Hepatocyte (in vitro differentiated cells): ENCODE results near the gene D2HGDH. TPM values are rescaled to one million over a fixed set of nuclear protein-coding genes. Genes with fewer than 3 reads are reported as not detected.

Experiments
- DNase-seq: peaks from one replicate; pipeline ENCODE4 v3.0.0-alpha.2; 2016; ENCODE audit warnings: low spot score
- H2AFZ ChIP-seq: fragments of 200-600 bp; sonication (generic); 2 replicates; pipeline ENCODE4 v1.6.0; 2016; ENCODE audit warnings: antibody characterized with exemption, mild to moderate bottlenecking
- H3K27ac ChIP-seq: fragments of 200-600 bp; sonication (generic); 2 replicates; pipeline ENCODE4 v1.5.1; 2016; ENCODE audit warnings: mild to moderate bottlenecking
- H3K27me3 ChIP-seq: fragments of 200-600 bp; sonication (generic); 2 replicates; pipeline ENCODE4 v1.6.1; 2016
- H3K36me3 ChIP-seq: fragments of 200-600 bp; sonication (generic); replicated peaks from 2 replicates; pipeline ENCODE4 v1.5.1; 2016; ENCODE audit warnings: low read depth; ENCODE audit not compliant: insufficient read depth
- H3K4me1 ChIP-seq: fragments of 200-600 bp; sonication (generic); 2 replicates; pipeline ENCODE4 v1.5.1; 2016; ENCODE audit warnings: mild to moderate bottlenecking, moderate library complexity; ENCODE audit not compliant: insufficient read depth
- H3K4me2 ChIP-seq: fragments of 200-600 bp; sonication (generic); 2 replicates; pipeline ENCODE4 v1.6.0; 2016
- H3K4me3 ChIP-seq: fragments of 200-600 bp; sonication (generic); 2 replicates; pipeline ENCODE4 v1.5.1; 2016; ENCODE audit warnings: mild to moderate bottlenecking
- H3K79me2 ChIP-seq: fragments of 200-600 bp; sonication (generic); 2 replicates; pipeline ENCODE4 v1.6.0; 2017; ENCODE audit warnings: mild to moderate bottlenecking
- H3K9me2 ChIP-seq: fragments of 200-600 bp; sonication (generic); replicated peaks from 2 replicates; pipeline ENCODE4 v1.6.0; 2017; ENCODE audit warnings: mild to moderate bottlenecking; ENCODE audit not compliant: insufficient read depth
- H3K9me3 ChIP-seq: fragments of 200-600 bp; sonication (generic); 2 replicates; pipeline ENCODE4 v1.5.1; 2016; ENCODE audit warnings: low read depth, mild to moderate bottlenecking
- H4K20me1 ChIP-seq: fragments of 200-600 bp; sonication (generic); 2 replicates; pipeline ENCODE4 v1.6.0; 2016; ENCODE audit warnings: mild to moderate bottlenecking; ENCODE audit not compliant: insufficient read depth, poor library complexity, severe bottlenecking
- EZH2 ChIP-seq: fragments of 200-600 bp; sonication (generic); IDR thresholded peaks from 2 replicates; pipeline ENCODE4 v1.6.1; 2016; ENCODE audit warnings: antibody characterized with exemption, mild to moderate bottlenecking, borderline replicate concordance
- EZH2phosphoT487 ChIP-seq: fragments of 200-600 bp; sonication (generic); IDR thresholded peaks from one replicate; pipeline ENCODE4 v1.6.1; 2018; ENCODE audit warnings: antibody characterized with exemption, mild to moderate bottlenecking, low read depth, moderate library complexity; ENCODE audit not compliant: unreplicated experiment, severe bottlenecking
- WGBS: methylation state at CpG from one replicate; pipeline ENCODE4 v1.1.6; 2016; ENCODE audit warnings: low lambda C conversion rate; ENCODE audit errors: missing lambda C conversion rate; 5-methylcytosine and 5-hydroxymethylcytosine counted together
- polyA plus RNA-seq: library from polyadenylated mRNA; unstranded; fragments of >200 nt; fragmentation: Nextera tagmentation; extraction: Ambion mirVana; gene quantifications from 2 replicates; pipeline ENCODE4 v1.2.1, GENCODE V29; 2016
- total RNA-seq: library from RNA; depleted of rRNA; stranded (reverse); fragments of >200 nt; gene quantifications from 2 replicates; pipeline ENCODE4 v1.2.3, GENCODE V29; 2014
- TF ChIP-seq, protein P1 (sequence below): fragments of 200-600 bp; sonication (generic); IDR thresholded peaks from 2 replicates; pipeline ENCODE4 v1.5.1; 2016; ENCODE audit warnings: antibody characterized with exemption, mild to moderate bottlenecking; ENCODE audit not compliant: poor library complexity

The D2HGDH gene
- total and polyA plus RNA-seq, 2 experiments from 2014 or later = 12.9 to 41.2 TPM

DNA sequence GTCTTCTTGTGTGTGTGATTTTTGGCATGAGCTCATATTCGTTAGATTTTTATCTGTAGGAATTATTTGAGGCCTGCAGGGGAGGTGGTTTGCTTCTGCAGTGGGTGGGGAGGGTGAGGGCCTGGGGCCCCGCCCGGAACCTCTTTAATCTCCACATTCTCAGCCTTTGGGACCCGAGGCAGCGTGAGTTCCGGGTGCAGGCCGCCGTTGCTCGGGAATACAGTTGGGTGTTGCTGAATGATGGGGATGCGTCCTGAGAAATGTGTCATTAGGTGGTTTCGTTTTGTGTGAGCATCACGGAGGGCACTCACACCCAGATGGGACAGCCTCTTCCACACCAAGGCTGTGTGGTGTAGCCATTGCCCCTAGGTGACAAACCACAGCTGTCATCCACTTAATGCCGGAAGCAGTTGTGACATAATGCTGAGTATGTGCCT lies 28.5 kb downstream of the D2HGDH start:
- Histone ChIP-seq H3K79me2 (no peaks in the 10 kb centered on the region), H3K36me3 (no peaks in the 10 kb centered on the region), H4K20me1 (no peaks in the 10 kb centered on the region), H3K27me3 (no peaks in the 10 kb centered on the region), H3K9me2 (no peaks in the 10 kb centered on the region), H3K9me3 (no peaks in the 10 kb centered on the region), H3K4me2 (no peak overlapping the region), H2AFZ (no peak overlapping the region), H3K4me3 (no peak overlapping the region), H3K4me1 (peaks cover 5% of the 10 kb centered on the region), H3K27ac (no peak overlapping the region)
- no peak for DNase-seq
- TF ChIP-seq, protein P1, sequence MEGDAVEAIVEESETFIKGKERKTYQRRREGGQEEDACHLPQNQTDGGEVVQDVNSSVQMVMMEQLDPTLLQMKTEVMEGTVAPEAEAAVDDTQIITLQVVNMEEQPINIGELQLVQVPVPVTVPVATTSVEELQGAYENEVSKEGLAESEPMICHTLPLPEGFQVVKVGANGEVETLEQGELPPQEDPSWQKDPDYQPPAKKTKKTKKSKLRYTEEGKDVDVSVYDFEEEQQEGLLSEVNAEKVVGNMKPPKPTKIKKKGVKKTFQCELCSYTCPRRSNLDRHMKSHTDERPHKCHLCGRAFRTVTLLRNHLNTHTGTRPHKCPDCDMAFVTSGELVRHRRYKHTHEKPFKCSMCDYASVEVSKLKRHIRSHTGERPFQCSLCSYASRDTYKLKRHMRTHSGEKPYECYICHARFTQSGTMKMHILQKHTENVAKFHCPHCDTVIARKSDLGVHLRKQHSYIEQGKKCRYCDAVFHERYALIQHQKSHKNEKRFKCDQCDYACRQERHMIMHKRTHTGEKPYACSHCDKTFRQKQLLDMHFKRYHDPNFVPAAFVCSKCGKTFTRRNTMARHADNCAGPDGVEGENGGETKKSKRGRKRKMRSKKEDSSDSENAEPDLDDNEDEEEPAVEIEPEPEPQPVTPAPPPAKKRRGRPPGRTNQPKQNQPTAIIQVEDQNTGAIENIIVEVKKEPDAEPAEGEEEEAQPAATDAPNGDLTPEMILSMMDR = no peak
- TF ChIP-seq EZH2 (no peak), EZH2phosphoT487 (no peak)
- 84% methylated on average over 13 of the region's 13 CpGs for WGBS

DNA sequence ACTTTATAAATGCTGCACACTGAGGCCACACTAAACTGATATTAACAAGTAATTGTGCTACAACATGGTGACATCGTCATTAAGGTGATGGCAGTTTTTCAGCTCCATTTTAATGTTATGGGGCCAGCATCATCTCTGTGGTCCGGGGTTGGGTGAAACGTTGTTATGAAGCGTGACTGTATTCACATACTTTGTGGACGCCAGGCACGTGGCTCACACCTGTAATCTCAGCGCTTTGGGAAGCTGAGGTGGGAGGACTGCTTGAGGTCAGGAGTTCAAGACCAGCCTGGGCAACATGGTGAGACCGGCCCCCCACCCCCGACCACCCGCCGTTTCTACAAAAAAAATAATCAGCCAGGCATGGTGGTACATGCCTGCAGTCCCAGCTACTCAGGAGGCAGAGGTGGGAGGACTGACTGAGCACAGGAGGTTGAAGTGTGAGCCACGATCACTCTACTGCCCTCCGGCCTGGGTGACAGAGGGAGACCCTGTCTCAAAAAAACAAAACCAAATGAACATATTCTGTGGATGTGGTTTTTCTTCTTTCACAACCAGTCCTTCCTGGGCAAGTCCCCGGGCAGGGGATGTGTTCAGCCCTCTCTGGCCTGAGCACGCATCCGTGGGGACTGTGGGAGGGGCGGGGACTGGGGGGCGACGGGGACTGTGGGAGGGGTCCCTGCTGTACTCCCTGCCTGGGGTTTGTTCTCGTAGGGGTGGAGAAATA lies 29.3 kb downstream of the D2HGDH start:
- Histone ChIP-seq H3K9me3 (no peaks in the 10 kb centered on the region), H3K4me2 (no peak overlapping the region), H2AFZ (no peak overlapping the region), H3K4me3 (no peak overlapping the region), H4K20me1 (no peaks in the 10 kb centered on the region), H3K9me2 (no peaks in the 10 kb centered on the region), H3K27me3 (no peaks in the 10 kb centered on the region), H3K4me1 (peaks cover 5% of the 10 kb centered on the region), H3K36me3 (no peaks in the 10 kb centered on the region), H3K79me2 (no peaks in the 10 kb centered on the region), H3K27ac (peak overlapping the region; percentile 43)
- no peak for DNase-seq
- TF ChIP-seq, protein P1 = no peak
- TF ChIP-seq EZH2phosphoT487 = no peak
- TF ChIP-seq EZH2 = no peak
- 81% methylated on average over 14 of the region's 20 CpGs for WGBS

DNA sequence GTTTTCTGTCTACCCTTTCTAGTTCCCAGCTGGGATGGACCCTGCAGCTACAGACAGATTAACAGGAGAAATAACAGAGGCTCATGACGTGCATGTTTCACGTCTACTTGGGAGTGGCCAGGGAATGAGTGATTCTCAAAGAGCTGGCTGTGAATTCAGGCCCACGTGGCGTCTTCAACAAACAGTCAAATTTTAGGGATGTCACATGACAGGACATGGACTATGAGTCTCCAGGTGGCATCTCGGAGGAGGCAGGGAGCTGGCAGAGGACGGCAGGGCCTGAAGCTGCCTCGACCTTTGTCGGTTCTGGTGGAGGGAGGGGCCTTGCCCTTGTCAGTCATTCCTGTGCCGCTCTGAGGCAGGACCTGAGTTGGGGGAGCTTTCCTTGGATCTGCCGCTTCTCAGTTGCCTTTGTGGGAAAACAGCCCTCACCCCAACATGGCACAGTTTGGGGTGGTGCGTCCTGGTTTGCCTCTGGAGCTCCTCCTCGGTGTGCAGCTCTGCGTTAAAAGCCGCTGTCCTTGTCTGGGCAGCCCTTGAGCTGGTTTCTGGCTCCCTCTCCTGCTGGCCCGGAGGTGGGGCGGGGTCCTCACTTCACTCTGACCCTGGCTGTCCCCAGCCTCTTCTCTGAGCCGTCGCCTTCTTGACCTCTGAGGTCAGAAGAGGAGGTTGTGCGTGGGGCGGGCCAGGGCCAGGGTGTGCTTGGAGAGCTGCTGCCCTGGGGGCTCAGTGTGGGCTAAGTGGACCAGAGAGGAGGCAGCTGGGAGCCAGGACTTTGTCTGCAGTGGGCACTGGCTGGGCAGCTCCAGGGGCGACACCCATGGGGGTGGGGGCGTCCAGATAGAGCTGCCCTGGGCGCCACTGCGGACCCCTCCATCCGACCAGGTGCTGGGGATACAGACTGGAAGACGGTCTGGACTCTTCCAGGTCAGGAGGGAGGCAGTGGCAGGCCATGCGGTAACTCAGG lies 30.1 kb downstream of the D2HGDH start:
- H3K36me3 ChIP-seq = no peaks in the 10 kb centered on the region
- no peaks in the 10 kb centered on the region for H3K9me2 ChIP-seq
- H3K79me2 ChIP-seq = no peaks in the 10 kb centered on the region
- WGBS = 79% methylated on average over 27 of the region's 27 CpGs
- peaks cover 5% of the 10 kb centered on the region for H3K4me1 ChIP-seq
- H3K4me3 ChIP-seq = no peak overlapping the region
- H3K27me3 ChIP-seq = no peaks in the 10 kb centered on the region
- no peak overlapping the region for H3K4me2 ChIP-seq
- no peak for DNase-seq
- TF ChIP-seq EZH2phosphoT487 (no peak), EZH2 (no peak)
- TF ChIP-seq, protein P1 = no peak
- no peak overlapping the region for H2AFZ ChIP-seq
- peak overlapping the region; percentile 43 for H3K27ac ChIP-seq
- no peaks in the 10 kb centered on the region for H4K20me1 ChIP-seq
- no peaks in the 10 kb centered on the region for H3K9me3 ChIP-seq
